IPS-18a (cell line): Measurements from ENCODE around the gene NYAP1.
"Not testable (repeated sequence)": the region's sequence is repeated elsewhere in the genome, so short reads cannot be mapped to it uniquely, and the experiment has no call there.

ENCODE experiments used
- H3K27ac ChIP-seq: one replicate; pipeline ENCODE4 v1.5.1; 2013; ENCODE audit warnings: low read length
- H3K27me3 ChIP-seq: one replicate; pipeline ENCODE4 v1.6.1; 2013; ENCODE audit warnings: mild to moderate bottlenecking, low read length; ENCODE audit not compliant: control insufficient read depth, insufficient read depth
- H3K36me3 ChIP-seq: one replicate; pipeline ENCODE4 v1.6.1; 2013; ENCODE audit warnings: low read depth, low read length; ENCODE audit not compliant: control insufficient read depth
- H3K4me1 ChIP-seq: one replicate; pipeline ENCODE4 v1.6.1; 2013; ENCODE audit warnings: low read depth, low read length; ENCODE audit not compliant: control insufficient read depth
- H3K4me3 ChIP-seq: one replicate; pipeline ENCODE4 v1.5.1; 2013; ENCODE audit warnings: low read length
- H3K9ac ChIP-seq: one replicate; pipeline ENCODE4 v1.6.1; 2013; ENCODE audit warnings: mild to moderate bottlenecking, low read length, moderate library complexity
- H3K9me3 ChIP-seq: one replicate; pipeline ENCODE4 v1.6.1; 2013; ENCODE audit warnings: low read depth, low read length; ENCODE audit not compliant: control insufficient read depth

NYAP1 gene

DNA sequence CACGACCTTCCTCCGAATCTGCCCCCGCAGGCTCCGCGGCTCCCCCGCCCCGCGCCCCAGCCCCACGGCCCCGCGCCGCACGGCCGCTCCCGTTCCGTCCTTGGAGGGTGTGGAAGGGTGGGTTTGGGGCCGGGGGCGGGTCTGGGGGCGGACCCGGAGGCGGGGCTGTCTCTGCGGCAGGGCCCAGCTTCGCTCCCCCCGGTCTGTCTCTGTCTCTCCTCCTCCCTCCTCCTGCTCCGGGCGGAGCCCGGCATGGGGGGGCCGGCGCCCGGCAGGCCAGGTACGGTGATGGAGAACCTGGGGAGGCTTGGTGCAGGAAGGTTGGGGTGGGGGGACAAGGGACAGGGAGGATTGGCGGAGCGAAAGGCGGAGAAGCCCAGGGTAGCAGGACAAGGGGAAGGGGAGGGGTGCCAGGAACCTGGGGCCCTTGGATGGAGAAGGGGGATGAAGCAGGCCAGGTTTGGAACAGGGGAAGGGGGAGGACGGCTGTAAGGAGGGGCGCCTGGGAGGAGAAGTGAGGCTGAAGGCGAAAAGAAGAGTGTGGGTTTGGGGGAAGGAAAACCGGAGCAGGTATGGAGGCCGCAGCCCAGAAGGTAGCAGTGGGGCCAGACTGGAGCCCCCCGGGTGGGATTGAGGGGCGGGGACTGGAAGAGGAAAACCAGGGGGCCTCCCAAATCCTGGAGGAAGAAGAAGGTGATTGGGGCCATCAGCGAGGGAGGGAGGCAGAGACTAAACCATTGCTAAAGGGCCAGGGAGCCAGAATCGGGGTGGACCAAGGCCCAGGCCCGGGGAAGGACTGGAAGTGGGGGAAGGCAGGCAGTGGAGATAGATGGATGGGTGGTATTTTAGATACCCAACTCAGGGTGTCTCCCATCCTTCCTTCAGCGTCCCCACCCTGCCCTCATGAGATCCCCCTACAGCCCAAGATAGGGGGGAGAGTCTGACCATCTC is at the start of gene NYAP1:
NYAP1 (plus strand) TSS at position 206 of the 951 bp plus-strand sequence. CDS start 1,385 bp downstream, outside the sequence.
- peak within 1 kb of the TSS; percentile 78 for H3K4me3 ChIP-seq
- peak within 1 kb of the TSS; percentile 22 for H3K9ac ChIP-seq
- H3K27me3 ChIP-seq = no peaks in the 10 kb centered on the region
- H3K27ac ChIP-seq = no peak within 1 kb of the TSS
- peaks cover 14% of the 10 kb centered on the region for H3K4me1 ChIP-seq
- no peaks in the 10 kb centered on the region for H3K9me3 ChIP-seq
- H3K36me3 ChIP-seq = no peaks in the 10 kb centered on the region

- Histone ChIP-seq H3K9ac (peak overlapping the region; percentile 49), H3K36me3 (peaks cover 36% of the 10 kb centered on the region), H3K4me1 (peaks cover 4% of the 10 kb centered on the region), H3K27ac (no peak overlapping the region), H3K27me3 (no peaks in the 10 kb centered on the region), H3K9me3 (no peaks in the 10 kb centered on the region), H3K4me3 (peak overlapping the region; percentile 70)
These were observed 49.2 kb upstream of the NYAP1 start for GRCh38 chr7:100434297-100435144.

- Histone ChIP-seq H3K27me3 (no peaks in the 10 kb centered on the region), H3K4me1 (peaks cover 4% of the 10 kb centered on the region), H3K36me3 (peaks cover 36% of the 10 kb centered on the region), H3K27ac (no peak overlapping the region), H3K9ac (peak overlapping the region; percentile 54), H3K9me3 (no peaks in the 10 kb centered on the region), H3K4me3 (peak overlapping the region; percentile 70)
These were observed 48.1 kb upstream of the NYAP1 start for GRCh38 chr7:100435401-100436304.

DNA sequence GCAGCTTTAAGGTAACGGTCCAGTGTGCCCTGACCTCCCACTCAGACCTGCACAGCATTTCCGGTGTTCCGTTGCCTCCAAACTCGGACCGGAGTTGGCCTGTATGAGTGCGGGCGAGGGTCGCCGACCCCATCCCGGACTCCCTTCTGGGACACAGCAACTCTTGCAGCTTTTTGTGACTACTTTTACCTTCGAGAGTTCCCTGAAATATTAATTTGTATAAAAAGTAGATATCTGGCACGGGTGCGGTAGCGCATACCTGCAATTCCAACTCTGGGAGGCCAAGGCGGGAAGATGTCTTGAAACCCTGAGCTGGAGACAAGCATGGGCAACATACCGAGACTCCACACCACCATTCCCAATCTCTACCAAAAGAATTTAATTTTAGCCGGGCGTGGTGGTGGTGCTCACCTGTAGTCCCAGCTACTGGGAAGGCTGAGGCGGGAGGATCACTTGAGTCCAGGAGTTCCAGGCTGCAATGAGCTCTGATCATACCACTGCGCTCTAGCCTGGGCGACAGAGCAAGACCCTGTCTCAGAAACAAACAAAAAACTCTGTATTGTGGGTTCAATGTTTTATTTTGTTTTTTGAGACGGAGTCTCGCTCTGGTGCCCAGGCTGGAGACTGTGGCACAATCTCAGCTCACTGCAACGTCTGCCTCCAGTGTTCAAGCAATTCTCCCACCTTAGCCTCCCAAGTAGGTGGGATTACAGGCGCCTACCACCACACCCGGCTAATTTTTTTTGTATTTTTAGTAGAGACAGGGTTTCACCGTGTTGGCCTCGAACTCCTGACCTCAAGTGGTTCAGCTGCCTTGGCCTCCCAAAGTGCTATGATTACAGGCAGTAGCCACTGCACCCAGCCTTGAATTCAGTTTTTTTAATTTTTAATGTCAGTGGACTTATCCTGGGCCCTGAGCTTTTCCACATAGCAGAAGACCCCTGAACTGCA is 46.3 kb upstream of the NYAP1 start:
- Histone ChIP-seq H3K4me3 (no peak overlapping the region), H3K36me3 (peaks cover 25% of the 10 kb centered on the region), H3K27me3 (no peaks in the 10 kb centered on the region), H3K27ac (no peak overlapping the region), H3K9me3 (no peaks in the 10 kb centered on the region), H3K9ac (no peak overlapping the region), H3K4me1 (no peaks in the 10 kb centered on the region)

DNA sequence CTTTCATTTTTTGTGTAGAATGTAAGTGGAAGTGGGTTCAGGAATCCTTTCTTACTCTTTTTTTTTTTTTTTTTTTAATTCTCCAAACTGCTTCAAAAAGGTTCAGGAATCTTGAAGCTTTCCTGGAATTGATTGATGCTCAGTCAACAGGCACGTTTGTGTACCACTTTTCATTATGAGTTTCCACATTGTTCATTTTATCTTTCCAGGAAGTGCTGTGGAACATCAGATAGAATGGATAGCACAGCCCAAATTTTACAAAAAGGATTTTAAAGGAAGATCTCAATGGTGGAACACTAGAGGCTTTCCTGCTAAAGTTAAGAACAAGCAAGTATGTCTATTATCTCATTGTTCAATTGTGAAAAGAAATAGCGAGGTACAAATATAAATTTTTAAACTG is 45.6 kb upstream of the NYAP1 start:
- Histone ChIP-seq H3K9ac (no peak overlapping the region), H3K4me1 (no peaks in the 10 kb centered on the region), H3K27me3 (no peaks in the 10 kb centered on the region), H3K9me3 (no peaks in the 10 kb centered on the region), H3K36me3 (peaks cover 19% of the 10 kb centered on the region), H3K4me3 (no peak overlapping the region), H3K27ac (no peak overlapping the region)

GRCh38 chr7:100438731-100439130 is 45.0 kb upstream of the NYAP1 start:
- peaks cover 13% of the 10 kb centered on the region for H3K36me3 ChIP-seq
- H3K4me1 ChIP-seq, H3K27me3 ChIP-seq, H3K27ac ChIP-seq, H3K9me3 ChIP-seq, H3K9ac ChIP-seq, H3K4me3 ChIP-seq: not testable (repeated sequence)

DNA sequence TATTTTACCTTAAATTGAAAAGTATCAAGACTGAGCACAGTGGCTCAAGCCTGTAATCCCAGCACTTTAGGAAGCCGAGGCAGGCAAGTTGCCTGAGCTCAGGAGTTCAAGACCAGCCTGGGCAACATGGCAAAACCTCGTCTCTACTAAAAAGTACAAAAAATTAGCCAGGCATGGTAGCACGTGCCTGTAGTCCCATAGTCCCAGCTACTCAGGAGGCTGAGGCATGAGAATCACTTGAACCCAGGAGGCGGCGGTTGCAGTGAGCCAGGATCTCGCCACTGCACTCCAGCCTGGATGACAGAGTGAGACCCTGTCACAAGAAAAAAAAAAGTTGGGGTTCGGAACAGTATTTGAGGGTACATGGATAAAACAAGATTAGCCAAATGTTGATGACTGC is 44.5 kb upstream of the NYAP1 start:
- H3K36me3 ChIP-seq, H3K4me3 ChIP-seq, H3K27me3 ChIP-seq, H3K9me3 ChIP-seq, H3K9ac ChIP-seq, H3K27ac ChIP-seq, H3K4me1 ChIP-seq: not testable (repeated sequence)

DNA sequence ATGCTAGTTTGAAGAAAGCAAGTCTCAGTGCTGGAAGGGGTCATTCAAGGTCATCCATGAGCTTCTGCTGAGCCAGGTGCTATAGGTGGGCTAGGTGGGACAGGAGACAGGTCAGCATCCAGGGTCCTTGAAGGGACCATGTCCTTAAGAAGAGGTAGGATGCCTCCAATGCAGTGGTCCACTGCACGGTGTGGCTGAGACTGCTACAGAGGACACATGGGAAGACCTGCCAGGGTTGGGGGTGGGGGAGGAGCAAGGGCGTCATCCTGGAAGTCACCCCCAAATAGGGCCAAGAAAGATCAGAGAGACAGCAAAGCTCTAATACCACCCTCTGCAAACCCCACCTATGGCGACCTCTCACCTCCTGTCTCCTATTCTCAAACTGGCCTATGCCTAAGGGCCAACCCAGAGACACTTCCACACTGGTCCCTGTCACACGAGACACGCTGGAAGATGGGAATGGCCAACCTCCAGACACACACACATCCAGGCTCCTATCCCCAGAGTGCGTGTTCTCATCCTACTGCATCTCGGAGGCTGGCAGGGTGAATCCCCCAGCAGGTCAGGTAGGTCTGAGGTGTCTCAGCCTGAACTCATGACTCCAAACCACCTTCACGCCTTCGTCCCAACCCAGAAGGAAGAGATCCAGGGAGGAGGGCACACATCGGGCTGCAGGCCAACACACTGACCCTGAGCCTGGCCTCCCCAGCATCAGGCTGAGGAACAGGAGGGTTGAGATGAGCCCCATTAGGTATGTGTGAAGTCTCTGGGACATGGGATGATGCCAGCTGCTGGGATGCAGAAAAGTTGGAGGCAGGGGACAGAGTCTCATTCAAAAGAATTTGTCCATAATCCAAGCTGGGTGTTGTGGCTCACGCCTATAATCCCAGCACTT is 41.8 kb upstream of the NYAP1 start:
- Histone ChIP-seq H3K4me3 (no peak overlapping the region), H3K27ac (no peak overlapping the region), H3K27me3 (no peaks in the 10 kb centered on the region), H3K9me3 (no peaks in the 10 kb centered on the region), H3K4me1 (peaks cover 3% of the 10 kb centered on the region), H3K36me3 (no peaks in the 10 kb centered on the region), H3K9ac (no peak overlapping the region)

- peaks cover 3% of the 10 kb centered on the region for H3K4me1 ChIP-seq
- H3K27ac ChIP-seq = no peak overlapping the region
- H3K9ac ChIP-seq = no peak overlapping the region
- H3K27me3 ChIP-seq = no peaks in the 10 kb centered on the region
- H3K4me3 ChIP-seq = no peak overlapping the region
- H3K9me3 ChIP-seq = no peaks in the 10 kb centered on the region
- H3K36me3 ChIP-seq = no peaks in the 10 kb centered on the region
These were observed 40.5 kb upstream of the NYAP1 start for GRCh38 chr7:100443096-100443840.
